Brain microvascular endothelial cell (primary cell): ENCODE measurements around the gene BRD8.
A peak's percentile ranks its signal among the peaks of the same experiment; 100 is the strongest.

Source experiments
- DNase-seq: peaks from one replicate; pipeline ENCODE4 v3.0.0-alpha.2; 2020
- H3K27ac ChIP-seq: fragments of 250-450 bp; sonication (Bioruptor Pico); 2 replicates; pipeline ENCODE4 v1.5.1; 2020; ENCODE audit warnings: mild to moderate bottlenecking, moderate library complexity
- H3K27me3 ChIP-seq: fragments of 250-450 bp; sonication (Bioruptor Pico); replicated peaks from 2 replicates; pipeline ENCODE4 v1.5.1; 2020; ENCODE audit warnings: mild to moderate bottlenecking
- H3K36me3 ChIP-seq: fragments of 250-450 bp; sonication (Bioruptor Pico); replicated peaks from 2 replicates; pipeline ENCODE4 v1.5.1; 2020; ENCODE audit warnings: mild to moderate bottlenecking
- H3K4me3 ChIP-seq: 2 replicates; pipeline ENCODE4 v1.5.1; 2011; ENCODE audit warnings: low read depth, mild to moderate bottlenecking, control low read depth, low read length, moderate library complexity
- CTCF ChIP-seq: IDR thresholded peaks from 2 replicates; pipeline ENCODE4 v1.5.1; 2011; ENCODE audit warnings: low read depth, mild to moderate bottlenecking, moderate library complexity, low read length, control low read depth, inconsistent platforms; ENCODE audit errors: missing control alignments
- in situ Hi-C: cut with HindIII; loops from 2 replicates; pipeline ENCODE4 v1.10.0; 2017; ENCODE audit warnings: low sequenced_read_pairs, low pct_ligation_motif_present

BRD8 gene

GRCh38 chr5:138186002-138186447 is 7.6 kb upstream of the BRD8 start:
- Histone ChIP-seq H3K27me3 (no peaks in the 10 kb centered on the region), H3K4me3 (no peak overlapping the region), H3K36me3 (peaks cover 46% of the 10 kb centered on the region), H3K27ac (no peak overlapping the region)
- in situ Hi-C loops, result no loop called here
- no peak for DNase-seq
- no peak for TF ChIP-seq CTCF

DNA sequence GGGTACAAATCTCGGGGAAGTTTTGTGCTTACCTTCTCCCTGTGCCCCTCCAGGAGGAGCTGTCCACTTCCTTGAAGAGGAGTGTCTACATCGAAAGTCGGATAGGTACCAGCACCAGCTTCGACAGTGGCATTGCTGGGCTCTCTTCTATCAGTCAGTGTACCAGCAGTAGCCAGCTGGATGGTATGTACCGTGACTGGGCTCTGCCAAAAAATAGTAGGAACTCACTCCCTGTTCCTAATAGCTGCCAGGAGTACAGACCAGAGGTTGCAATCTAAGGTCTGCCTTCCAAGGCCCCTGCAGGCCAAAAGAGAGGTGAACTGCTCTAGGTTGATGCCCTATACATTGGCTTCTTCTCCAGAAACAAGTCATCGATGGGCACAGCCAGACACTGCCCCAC is 4.4 kb upstream of the BRD8 start:
- no peak for DNase-seq
- H3K36me3 ChIP-seq, result peaks cover 28% of the 10 kb centered on the region
- in situ Hi-C loops, result no loop called here
- no peak overlapping the region for H3K4me3 ChIP-seq
- TF ChIP-seq CTCF, result no peak
- no peaks in the 10 kb centered on the region for H3K27me3 ChIP-seq
- no peak overlapping the region for H3K27ac ChIP-seq

- in situ Hi-C loops, result no loop called here
- DNase-seq, result no peak
- Histone ChIP-seq H3K36me3 (peaks cover 17% of the 10 kb centered on the region), H3K4me3 (no peak overlapping the region), H3K27ac (no peak overlapping the region), H3K27me3 (no peaks in the 10 kb centered on the region)
- TF ChIP-seq CTCF, result no peak
Measured at GRCh38 chr5:138180841-138181240, 2.4 kb upstream of the BRD8 start.

DNA sequence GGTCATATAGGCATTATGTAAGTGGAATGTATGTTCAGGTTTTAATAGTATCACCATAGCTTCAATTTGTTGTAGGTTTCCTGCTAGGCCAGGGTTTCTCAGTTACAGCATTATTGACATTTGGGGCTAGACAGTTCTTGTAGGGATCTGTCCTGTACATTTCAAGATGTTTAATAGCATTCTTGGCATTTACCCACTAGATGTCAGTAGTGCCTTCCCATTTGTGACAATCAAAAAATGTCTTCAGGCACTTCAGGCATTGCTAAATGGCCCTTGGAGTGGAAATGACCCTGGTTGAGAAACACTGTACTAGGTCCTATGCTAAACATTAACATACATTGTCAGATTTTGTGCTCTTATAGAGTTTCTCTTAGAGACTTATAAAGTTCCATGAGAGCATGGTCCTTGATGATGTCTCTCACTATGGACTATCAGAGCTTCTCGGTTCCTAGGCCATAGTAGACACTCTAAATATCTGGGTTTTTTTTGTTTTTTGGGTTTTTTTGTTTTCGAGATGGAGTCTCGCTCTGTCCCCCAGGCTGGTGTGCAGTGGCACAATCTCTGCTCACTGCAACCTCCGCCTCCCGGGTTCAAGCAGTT is 1.9 kb upstream of the BRD8 start:
- Histone ChIP-seq H3K36me3 (peaks cover 12% of the 10 kb centered on the region), H3K4me3 (peak overlapping the region; percentile 98), H3K27ac (no peak overlapping the region), H3K27me3 (no peaks in the 10 kb centered on the region)
- TF ChIP-seq CTCF, result peak; percentile 57
- in situ Hi-C loops, result no loop called here
- DNase-seq, result peak; percentile 54

DNA sequence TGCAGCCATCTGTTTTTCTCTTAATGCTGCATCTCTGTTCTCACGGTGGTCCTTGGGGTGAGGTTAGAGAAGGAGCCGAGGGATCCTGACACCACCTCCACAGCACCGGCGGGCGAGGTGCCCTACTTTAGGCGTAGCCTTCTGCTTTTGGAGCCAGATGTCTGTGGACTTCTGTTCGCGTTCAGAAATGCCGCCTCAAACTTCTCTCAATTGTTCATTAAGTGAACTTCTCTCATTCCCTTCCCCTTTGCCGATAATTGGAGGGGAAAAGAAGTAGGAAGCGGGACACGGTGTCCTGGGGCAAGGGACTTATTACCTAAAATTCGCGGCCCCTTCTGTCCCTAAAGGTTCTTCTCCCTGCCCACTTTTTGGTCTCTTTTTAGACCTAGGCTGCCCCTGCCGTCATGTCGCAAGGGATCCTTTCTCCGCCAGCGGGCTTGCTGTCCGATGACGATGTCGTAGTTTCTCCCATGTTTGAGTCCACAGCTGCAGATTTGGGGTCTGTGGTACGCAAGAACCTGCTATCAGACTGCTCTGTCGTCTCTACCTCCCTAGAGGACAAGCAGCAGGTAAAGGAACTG is 937 bp upstream of the BRD8 start:
- in situ Hi-C loops, result no loop called here
- DNase-seq, result no peak
- peaks cover 15% of the 10 kb centered on the region for H3K36me3 ChIP-seq
- peak overlapping the region; percentile 98 for H3K4me3 ChIP-seq
- no peak overlapping the region for H3K27ac ChIP-seq
- no peak for TF ChIP-seq CTCF
- H3K27me3 ChIP-seq, result no peaks in the 10 kb centered on the region
